ENCODE results near the gene CA7. TPM values are rescaled to one million over a fixed set of nuclear protein-coding genes. Genes with fewer than 3 reads are reported as not detected.
A peak's percentile ranks its signal among the peaks of the same experiment; 100 is the strongest.

CA7 gene
- total RNA-seq, 3 donors from 2014 or later: 59.3 to 253 (median 131) TPM

GRCh38 chr16:66898933-66899309, 54.7 kb downstream of the CA7 start:
- DNase-seq (no peak), ATAC-seq (no peak)
- Histone ChIP-seq H3K4me1 (ENCODE audit: low read depth) (peaks cover 38% of the 10 kb centered on the region), H3K36me3 (ENCODE audit: low read depth) (no peaks in the 10 kb centered on the region), H3K9me3 (no peaks in the 10 kb centered on the region), H3K4me3 (no peak overlapping the region)
- TF ChIP-seq CTCF (IDR thresholded peaks at IDR 0.05): no peak
- intact Hi-C loops (cut with DNase I, micrococcal nuclease): no loop called here

GRCh38 chr16:66899310-66899944, 55.2 kb downstream of the CA7 start:
- ATAC-seq: no peak
- Histone ChIP-seq H3K4me3 (no peak overlapping the region), H3K36me3 (ENCODE audit: low read depth) (no peaks in the 10 kb centered on the region), H3K4me1 (ENCODE audit: low read depth) (peaks cover 38% of the 10 kb centered on the region), H3K9me3 (no peaks in the 10 kb centered on the region)
- no peak for TF ChIP-seq CTCF (IDR thresholded peaks at IDR 0.05)
- intact Hi-C loops (cut with DNase I, micrococcal nuclease): no loop called here
- DNase-seq: peak in 1 of 3 donors; percentile 30

GRCh38 chr16:66899945-66900710, 55.9 kb downstream of the CA7 start:
- DNase-seq (peak; percentile 84 to 89 (median 88)), ATAC-seq (peak; percentile 51)
- H3K4me1 ChIP-seq (ENCODE audit: low read depth): peaks cover 40% of the 10 kb centered on the region
- intact Hi-C loops (cut with DNase I, micrococcal nuclease): no loop called here
- no peak for TF ChIP-seq CTCF (IDR thresholded peaks at IDR 0.05)
- no peaks in the 10 kb centered on the region for H3K36me3 ChIP-seq (ENCODE audit: low read depth)
- no peaks in the 10 kb centered on the region for H3K9me3 ChIP-seq
- H3K4me3 ChIP-seq: no peak overlapping the region

GRCh38 chr16:66900721-66901441, 56.7 kb downstream of the CA7 start:
- no peak overlapping the region for H3K4me3 ChIP-seq
- H3K9me3 ChIP-seq: no peaks in the 10 kb centered on the region
- DNase-seq (peak in 2 of 3 donors; percentile 58 to 65), ATAC-seq (peak; percentile 70)
- TF ChIP-seq CTCF (IDR thresholded peaks at IDR 0.05): no peak
- intact Hi-C loops (cut with DNase I, micrococcal nuclease): no loop called here
- no peaks in the 10 kb centered on the region for H3K36me3 ChIP-seq (ENCODE audit: low read depth)
- peaks cover 41% of the 10 kb centered on the region for H3K4me1 ChIP-seq (ENCODE audit: low read depth)

GRCh38 chr16:66901626-66902025, 57.4 kb downstream of the CA7 start:
- ATAC-seq: no peak
- Histone ChIP-seq H3K4me1 (ENCODE audit: low read depth) (peaks cover 37% of the 10 kb centered on the region), H3K4me3 (no peak overlapping the region), H3K9me3 (no peaks in the 10 kb centered on the region), H3K36me3 (ENCODE audit: low read depth) (no peaks in the 10 kb centered on the region)
- TF ChIP-seq CTCF (IDR thresholded peaks at IDR 0.05): no peak
- intact Hi-C loops (cut with DNase I, micrococcal nuclease): no loop called here
- peak in 1 of 3 donors; percentile 30 for DNase-seq

Measured in mucosa of descending colon (tissue), 3 donors.